B cell (primary cell): Measurements from ENCODE around the gene ZNF268. TPM values are rescaled to one million over a fixed set of nuclear protein-coding genes. Genes with fewer than 3 reads are reported as not detected.
"Not testable (repeated sequence)": the region's sequence is repeated elsewhere in the genome, so short reads cannot be mapped to it uniquely, and the experiment has no call there.

Source experiments
- ATAC-seq: fragments of 200-7000 bp; cut with Tn5 transposase; one replicate; pipeline ENCODE4 v1.10.0; 2021; ENCODE audit warnings: low read depth, mild to moderate bottlenecking, moderate number of reproducible peaks, moderate library complexity
- CTCF ChIA-PET: fragments of 350-600 bp; sonication (Branson Sonifier 250); formaldehyde crosslinking; loops from one replicate; lab custom pipeline; 2021; ENCODE audit warnings: antibody characterized with exemption, inconsistent platforms; lab: Charles Lee
- POLR2A ChIA-PET: fragments of 350-600 bp; sonication (Branson Sonifier 250); formaldehyde crosslinking; loops from one replicate; lab custom pipeline; 2021; ENCODE audit warnings: antibody characterized with exemption; lab: Charles Lee
- DNase-seq: peaks from one replicate; pipeline ENCODE4 v3.0.0; 2013
- H2AFZ ChIP-seq: 2 replicates; pipeline ENCODE4 v1.6.1; 2012; ENCODE audit warnings: mild to moderate bottlenecking, low read depth, low read length; ENCODE audit not compliant: insufficient read depth, poor library complexity, severe bottlenecking
- H3K27ac ChIP-seq, 2 donors: 1 replicate in 1 of 2; 2 replicates in 1 of 2; pipeline ENCODE4 v1.5.1; 2012 to 2013; ENCODE audit warnings: low read length in 2 of 2, mild to moderate bottlenecking in 2 of 2, moderate library complexity in 1 of 2
- H3K27me3 ChIP-seq, 4 experiments: fragments of 200-600 bp in 1 of 4; sonication (generic) in 1 of 4; replicated peaks in 1 of 4; 1 replicate in 2 of 4; 2 replicates in 2 of 4; pipeline versions ENCODE4 v1.6.1 to v1.7.0; 2013 to 2016; ENCODE audit warnings: low read length in 3 of 4, mild to moderate bottlenecking in 2 of 4, mixed read lengths in 1 of 4, moderate library complexity in 1 of 4; ENCODE audit not compliant: insufficient read depth in 4 of 4, control insufficient read depth in 3 of 4; ENCODE audit errors: control extremely low read depth in 1 of 4
- H3K36me3 ChIP-seq, 2 experiments: replicated peaks in 1 of 2; 1 replicate in 1 of 2; 2 replicates in 1 of 2; pipeline versions ENCODE4 v1.6.1 to v1.7.1; 2013; ENCODE audit warnings: low read length in 1 of 2; ENCODE audit not compliant: insufficient read depth in 2 of 2, control insufficient read depth in 1 of 2; ENCODE audit errors: control extremely low read depth in 1 of 2, extremely low read depth in 1 of 2
- H3K4me1 ChIP-seq, 2 donors: fragments of 200-600 bp in 1 of 2; sonication (generic) in 1 of 2; 1 replicate in 1 of 2; 2 replicates in 1 of 2; pipeline versions ENCODE4 v1.5.1 to v1.6.1; 2013 to 2017; ENCODE audit warnings: low read length in 2 of 2; ENCODE audit not compliant: control insufficient read depth in 2 of 2, insufficient read depth in 2 of 2
- H3K4me2 ChIP-seq: replicated peaks from 2 replicates; pipeline ENCODE3; 2012; ENCODE audit warnings: mild to moderate bottlenecking, low read depth, low read length; ENCODE audit not compliant: poor library complexity, severe bottlenecking
- H3K4me3 ChIP-seq, 5 experiments: fragments of 200-600 bp in 1 of 5; sonication (generic) in 1 of 5; 1 replicate in 3 of 5; 2 replicates in 2 of 5; pipeline versions ENCODE4 v1.5.1 to v1.7.0; 2011 to 2016; ENCODE audit warnings: low read length in 4 of 5, mild to moderate bottlenecking in 4 of 5, low read depth in 2 of 5, control low read depth in 1 of 5, moderate library complexity in 1 of 5; ENCODE audit not compliant: insufficient read depth in 1 of 5; ENCODE audit errors: control extremely low read depth in 1 of 5, extremely low read depth in 1 of 5
- H3K79me2 ChIP-seq: fragments of 200-600 bp; sonication (generic); one replicate; pipeline ENCODE4 v1.6.0; 2016; ENCODE audit warnings: low read length; ENCODE audit not compliant: control insufficient read depth, insufficient read depth
- H3K9ac ChIP-seq: fragments of 200-600 bp; sonication (generic); 2 replicates; pipeline ENCODE4 v1.6.1; 2017; ENCODE audit warnings: mild to moderate bottlenecking, low read length, moderate library complexity
- H3K9me3 ChIP-seq, 3 donors: one replicate each; pipeline versions ENCODE4 v1.6.1 to v1.7.1; 2013; ENCODE audit warnings: low read length in 2 of 3; ENCODE audit not compliant: control insufficient read depth in 2 of 3, insufficient read depth in 1 of 3; ENCODE audit errors: control extremely low read depth in 1 of 3
- H4K20me1 ChIP-seq: 2 replicates; pipeline ENCODE4 v1.6.0; 2012; ENCODE audit warnings: mild to moderate bottlenecking, low read length; ENCODE audit not compliant: insufficient read depth, control insufficient read depth, poor library complexity, severe bottlenecking
- H3K27ac Mint-ChIP-seq: one replicate; pipeline ENCODE4 v1.8.0; 2021; ENCODE audit warnings: mixed read lengths
- H3K27me3 Mint-ChIP-seq: one replicate; pipeline ENCODE4 v1.8.0; 2021; ENCODE audit warnings: mixed read lengths
- H3K4me1 Mint-ChIP-seq: one replicate; pipeline ENCODE4 v1.8.0; 2021; ENCODE audit warnings: mixed read lengths
- H3K4me3 Mint-ChIP-seq: one replicate; pipeline ENCODE4 v1.8.0; 2021; ENCODE audit warnings: mixed read lengths
- H3K9me3 Mint-ChIP-seq: one replicate; pipeline ENCODE4 v1.8.0; 2022; ENCODE audit warnings: mixed read lengths; ENCODE audit not compliant: insufficient read depth
- EZH2 ChIP-seq: IDR thresholded peaks from 2 replicates; pipeline ENCODE4 v1.6.1; 2012; ENCODE audit warnings: borderline replicate concordance, low read depth, mild to moderate bottlenecking, moderate library complexity, low read length; ENCODE audit not compliant: insufficient read depth, poor library complexity, severe bottlenecking
- WGBS: methylation state at CpG from one replicate; pipeline ENCODE4 v1.1.5; 2013; ENCODE audit warnings: missing lambda C conversion rate; ENCODE audit not compliant: insufficient coverage; 5-methylcytosine and 5-hydroxymethylcytosine counted together
- intact Hi-C: fragments of 100-400 bp; cut with micrococcal nuclease; formaldehyde crosslinking; loops from one replicate; pipeline ENCODE4 v1.10.0; 2022
- polyA plus RNA-seq: library from polyadenylated mRNA; depleted of rRNA; stranded (reverse); fragments of >200 nt; gene quantifications from 2 replicates; pipeline ENCODE4 v1.2.3, GENCODE V29; 2012
- total RNA-seq, 2 donors: library from RNA; stranded (reverse); fragments of 120-200 nt in 1 of 2; gene quantifications; 1 replicate in 1 of 2; 2 replicates in 1 of 2; pipeline versions ENCODE4 v1.2.3 to v1.2.4, GENCODE V29; 2013 to 2022
- TF ChIP-seq, protein P1 (sequence below): fragments of 200-600 bp; IDR thresholded peaks from one replicate; pipeline ENCODE4 v1.8.0; 2022; ENCODE audit warnings: antibody characterized with exemption, mild to moderate bottlenecking

ZNF268 gene
- total and polyA plus RNA-seq, 2 donors (not counting 1 experiment from before 2014, with no cell fraction given), result 4.1 to 37.1 TPM

DNA sequence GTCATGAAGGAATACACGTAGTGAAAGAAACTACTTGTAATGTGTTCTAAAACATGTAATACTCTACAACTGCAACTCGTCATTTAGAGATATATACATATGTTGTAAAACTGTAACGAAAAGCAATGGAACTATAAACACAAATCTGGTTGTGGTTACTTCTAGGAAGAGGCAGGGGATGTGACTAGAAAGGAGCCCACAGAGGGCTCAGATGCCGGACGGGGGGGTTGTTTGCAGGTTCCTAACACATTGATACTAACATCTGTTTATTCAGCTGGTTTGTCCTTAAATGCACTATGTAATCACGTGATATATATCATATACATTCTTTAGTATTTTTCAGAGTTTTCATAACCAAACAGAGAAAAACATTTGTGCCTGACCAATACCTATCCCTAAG, 70.4 kb downstream of the ZNF268 start:
- Histone ChIP-seq H3K36me3 (no peaks in the 10 kb centered on the region), H3K4me2 (no peak overlapping the region), H3K27ac (no peak overlapping the region), H4K20me1 (no peaks in the 10 kb centered on the region), H3K9me3 (peaks cover 0 to 6% (median 4%) of the 10 kb centered on the region in 3 donors), H2AFZ (no peak overlapping the region), H3K27me3 (no peaks in the 10 kb centered on the region), H3K79me2 (no peaks in the 10 kb centered on the region), H3K9ac (no peak overlapping the region), H3K4me1 (no peaks in the 10 kb centered on the region), H3K4me3 (no peak overlapping the region)
- ATAC-seq (no peak), DNase-seq (no peak)
- Mint-ChIP-seq H3K4me1 (no peaks in the 10 kb centered on the region), H3K27me3 (no peaks in the 10 kb centered on the region), H3K9me3 (peaks cover 12% of the 10 kb centered on the region), H3K27ac (no peak overlapping the region), H3K4me3 (no peak overlapping the region)
- no peak for TF ChIP-seq EZH2
- TF ChIP-seq, protein P1, sequence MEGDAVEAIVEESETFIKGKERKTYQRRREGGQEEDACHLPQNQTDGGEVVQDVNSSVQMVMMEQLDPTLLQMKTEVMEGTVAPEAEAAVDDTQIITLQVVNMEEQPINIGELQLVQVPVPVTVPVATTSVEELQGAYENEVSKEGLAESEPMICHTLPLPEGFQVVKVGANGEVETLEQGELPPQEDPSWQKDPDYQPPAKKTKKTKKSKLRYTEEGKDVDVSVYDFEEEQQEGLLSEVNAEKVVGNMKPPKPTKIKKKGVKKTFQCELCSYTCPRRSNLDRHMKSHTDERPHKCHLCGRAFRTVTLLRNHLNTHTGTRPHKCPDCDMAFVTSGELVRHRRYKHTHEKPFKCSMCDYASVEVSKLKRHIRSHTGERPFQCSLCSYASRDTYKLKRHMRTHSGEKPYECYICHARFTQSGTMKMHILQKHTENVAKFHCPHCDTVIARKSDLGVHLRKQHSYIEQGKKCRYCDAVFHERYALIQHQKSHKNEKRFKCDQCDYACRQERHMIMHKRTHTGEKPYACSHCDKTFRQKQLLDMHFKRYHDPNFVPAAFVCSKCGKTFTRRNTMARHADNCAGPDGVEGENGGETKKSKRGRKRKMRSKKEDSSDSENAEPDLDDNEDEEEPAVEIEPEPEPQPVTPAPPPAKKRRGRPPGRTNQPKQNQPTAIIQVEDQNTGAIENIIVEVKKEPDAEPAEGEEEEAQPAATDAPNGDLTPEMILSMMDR, result no peak
- no CpG with 5 or more reads among the region's 6 CpGs for WGBS
- POLR2A ChIA-PET, result no interaction called here
- intact Hi-C loops, result no loop called here
- CTCF ChIA-PET, result no interaction called here

DNA sequence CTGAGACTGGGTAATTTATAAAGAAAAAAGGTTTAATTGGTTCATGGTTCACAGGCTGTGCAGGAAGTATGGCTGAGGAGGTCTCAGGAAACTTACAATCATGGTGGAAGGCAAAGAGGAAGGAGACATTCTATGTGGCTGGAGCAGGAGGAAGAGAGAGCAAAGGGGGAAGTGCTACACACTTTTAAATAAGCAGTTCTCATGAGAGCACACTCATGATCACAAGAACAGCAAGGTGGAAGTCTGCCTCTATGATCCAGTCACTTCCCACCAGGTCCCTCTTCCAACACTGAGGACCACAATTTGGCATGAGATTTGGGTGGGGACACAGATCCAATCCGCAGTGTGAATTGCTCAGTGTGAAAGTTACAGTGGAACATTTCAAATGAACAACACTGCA, 74.5 kb downstream of the ZNF268 start:
- H3K9me3 Mint-ChIP-seq, result peaks cover 10% of the 10 kb centered on the region
- H4K20me1 ChIP-seq, H3K27me3 ChIP-seq, H3K4me1 Mint-ChIP-seq, H3K27ac ChIP-seq, intact Hi-C loops, H3K4me3 ChIP-seq, ATAC-seq, H3K27ac Mint-ChIP-seq, CTCF ChIA-PET, H2AFZ ChIP-seq, H3K9ac ChIP-seq, H3K79me2 ChIP-seq, H3K36me3 ChIP-seq, POLR2A ChIA-PET, H3K4me1 ChIP-seq, H3K27me3 Mint-ChIP-seq, H3K4me2 ChIP-seq, H3K9me3 ChIP-seq, H3K4me3 Mint-ChIP-seq, DNase-seq: not testable (repeated sequence)
- WGBS, result no CpG with 5 or more reads among the region's 1 CpG
